Activated T-cell treated with anti-CD3 and anti-CD28 coated beads for 48 hours (primary cell): ENCODE measurements around the gene CDC42BPA.
"Not testable (repeated sequence)": the region's sequence is repeated elsewhere in the genome, so short reads cannot be mapped to it uniquely, and the experiment has no call there.

Experiments used
- DNase-seq: peaks from one replicate; pipeline ENCODE4 v3.0.0-alpha.2; 2020; ENCODE audit warnings: low read depth

Gene CDC42BPA

GRCh38 chr1:226960944-226961765, 357.1 kb downstream of the CDC42BPA start:
- DNase-seq: peak; percentile 12

GRCh38 chr1:226960256-226960655, 358.0 kb downstream of the CDC42BPA start:
- DNase-seq: no peak

- DNase-seq: no peak
Observed at GRCh38 chr1:226958300-226958699, 360.0 kb downstream of the CDC42BPA start.

- no peak for DNase-seq
Observed at GRCh38 chr1:226957714-226958113, 360.6 kb downstream of the CDC42BPA start.

- no peak for DNase-seq
Observed at GRCh38 chr1:226956942-226957713, 361.2 kb downstream of the CDC42BPA start.

GRCh38 chr1:226955857-226956256, 362.4 kb downstream of the CDC42BPA start:
- DNase-seq: not testable (repeated sequence)

- no peak for DNase-seq
Observed at GRCh38 chr1:226954777-226955176, 363.5 kb downstream of the CDC42BPA start.

GRCh38 chr1:226954337-226954736, 364.0 kb downstream of the CDC42BPA start:
- DNase-seq: no peak

GRCh38 chr1:226953175-226953800, 365.0 kb downstream of the CDC42BPA start:
- no peak for DNase-seq

- DNase-seq: no peak
Observed at GRCh38 chr1:226952118-226952441, 366.2 kb downstream of the CDC42BPA start.

- no peak for DNase-seq
Observed at GRCh38 chr1:226951286-226952117, 366.8 kb downstream of the CDC42BPA start.

- DNase-seq: no peak
Observed at GRCh38 chr1:226950871-226951270, 367.4 kb downstream of the CDC42BPA start.

- DNase-seq: no peak
Observed at GRCh38 chr1:226950316-226950715, 368.0 kb downstream of the CDC42BPA start.

GRCh38 chr1:226949401-226949800, 368.9 kb downstream of the CDC42BPA start:
- DNase-seq: no peak

GRCh38 chr1:226948996-226949395, 369.3 kb downstream of the CDC42BPA start:
- no peak for DNase-seq

GRCh38 chr1:226948480-226948879, 369.8 kb downstream of the CDC42BPA start:
- DNase-seq: no peak

- no peak for DNase-seq
Observed at GRCh38 chr1:226948051-226948450, 370.2 kb downstream of the CDC42BPA start.

- no peak for DNase-seq
Observed at GRCh38 chr1:226946841-226947240, 371.5 kb downstream of the CDC42BPA start.

- DNase-seq: no peak
Observed at GRCh38 chr1:226946285-226946684, 372.0 kb downstream of the CDC42BPA start.

- no peak for DNase-seq
Observed at GRCh38 chr1:226945858-226946245, 372.4 kb downstream of the CDC42BPA start.

- DNase-seq: no peak
Observed at GRCh38 chr1:226945106-226945857, 373.0 kb downstream of the CDC42BPA start.
